ENCODE measurements around the gene BORCS5.
"Not testable (repeated sequence)": the region's sequence is repeated elsewhere in the genome, so short reads cannot be mapped to it uniquely, and the experiment has no call there.

BORCS5 gene

DNA sequence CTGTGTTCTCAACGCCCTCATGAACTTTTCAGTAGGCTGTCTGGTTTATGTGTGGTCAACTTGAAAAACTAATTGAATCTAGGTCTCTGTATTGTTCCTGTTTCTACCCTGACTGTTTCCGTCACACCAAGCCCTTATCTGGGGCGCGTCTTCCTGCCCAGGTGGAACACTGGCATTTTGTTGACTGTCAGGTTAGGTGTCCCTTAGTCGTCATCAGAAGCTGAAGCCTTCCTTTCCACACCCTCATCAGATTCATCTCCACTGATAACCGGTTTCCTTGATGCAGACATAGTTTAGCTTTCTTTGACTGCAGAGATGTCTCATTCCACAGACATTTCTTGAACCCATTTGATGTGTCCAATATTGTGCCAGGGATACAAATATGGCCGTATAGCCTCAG is 109.3 kb downstream of the BORCS5 start:
- DNase-seq, result peak; percentile 50 to 56

DNA sequence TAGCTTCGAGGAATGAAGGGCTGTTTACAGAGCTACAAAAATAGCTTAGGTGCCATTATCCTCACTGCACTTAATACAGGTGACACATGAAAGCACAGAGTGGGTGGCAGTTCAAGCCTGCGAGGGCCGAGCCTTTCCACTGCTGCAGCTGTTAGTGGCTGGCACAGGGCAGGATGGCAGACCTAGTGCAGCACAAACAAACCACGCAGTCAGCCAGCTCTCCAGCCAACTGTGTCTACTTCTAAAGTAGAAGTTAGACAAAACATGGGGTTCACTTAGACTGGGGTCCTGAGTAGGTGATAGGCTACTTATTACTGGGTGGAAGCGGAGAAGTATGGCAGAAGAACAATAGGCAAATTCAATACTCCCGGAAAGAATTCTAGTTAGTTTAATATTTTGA is 110.4 kb downstream of the BORCS5 start:
- DNase-seq, result peak; percentile 50 to 61

DNA sequence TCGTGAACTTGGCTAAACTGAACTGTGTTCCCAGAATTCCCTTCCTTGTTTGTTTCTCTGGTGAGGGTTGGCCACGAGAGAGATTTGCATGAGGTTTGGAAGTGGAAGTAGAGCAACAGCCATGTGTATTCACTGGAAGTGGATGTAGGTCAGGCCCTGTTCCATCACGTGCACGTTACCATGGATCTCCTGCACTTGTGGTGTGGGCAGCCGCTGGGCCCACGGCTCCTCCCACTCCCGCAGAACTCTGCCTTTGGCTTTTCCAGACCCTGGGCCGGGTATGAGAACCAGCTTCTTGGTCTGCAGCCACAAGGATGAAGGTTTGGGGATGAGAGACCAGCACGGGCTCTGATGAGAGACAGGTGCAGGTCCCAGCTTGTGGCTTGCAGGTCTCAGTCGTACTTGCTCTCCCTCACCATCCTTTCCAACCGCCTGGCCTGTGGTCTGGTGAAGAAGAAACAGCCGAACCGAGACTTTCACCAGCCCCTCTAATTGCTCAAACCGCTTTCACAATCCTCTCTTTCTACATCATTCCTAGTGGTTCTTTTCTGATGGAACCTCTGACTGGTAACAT is 110.9 kb downstream of the BORCS5 start:
- peak; percentile 34 to 48 for DNase-seq

DNA sequence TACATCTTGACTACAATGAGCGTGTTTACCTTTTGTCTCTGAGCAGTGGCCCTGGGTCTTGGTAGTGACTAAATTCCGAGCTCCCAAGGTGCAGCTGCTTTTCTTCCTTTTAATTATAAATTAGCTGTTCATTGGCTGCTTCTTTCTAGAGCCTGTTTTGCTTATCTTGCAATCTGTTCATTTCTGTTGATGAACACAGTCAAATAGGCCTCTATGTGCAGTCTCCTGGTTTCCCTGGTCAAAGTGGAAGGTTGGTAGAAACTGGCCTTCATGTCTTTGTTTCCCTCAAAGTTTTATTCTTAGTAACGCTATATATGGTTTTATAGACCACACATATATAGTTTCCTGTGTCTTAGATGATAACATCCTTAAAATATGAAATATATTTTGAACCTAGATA is 111.7 kb downstream of the BORCS5 start:
- no peak for DNase-seq

DNA sequence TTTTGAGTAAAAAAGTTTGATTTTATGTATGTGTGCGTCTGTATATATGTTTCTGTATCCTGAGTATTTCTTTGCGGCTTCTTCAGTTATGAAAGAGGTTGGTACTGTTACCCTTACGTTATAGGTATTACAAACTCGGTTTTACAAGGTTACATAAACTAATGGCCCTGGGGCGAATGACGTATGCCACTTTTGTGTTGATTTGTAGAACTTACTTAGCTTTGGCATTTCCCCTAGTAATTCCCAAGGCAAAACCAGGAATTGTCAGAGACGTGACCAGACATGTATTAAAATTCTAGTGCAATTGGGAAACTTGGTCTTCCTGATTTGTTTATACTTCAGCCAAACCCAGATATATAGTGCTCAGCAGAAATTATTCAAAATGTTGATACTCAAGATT is 112.5 kb downstream of the BORCS5 start:
- no peak for DNase-seq

DNA sequence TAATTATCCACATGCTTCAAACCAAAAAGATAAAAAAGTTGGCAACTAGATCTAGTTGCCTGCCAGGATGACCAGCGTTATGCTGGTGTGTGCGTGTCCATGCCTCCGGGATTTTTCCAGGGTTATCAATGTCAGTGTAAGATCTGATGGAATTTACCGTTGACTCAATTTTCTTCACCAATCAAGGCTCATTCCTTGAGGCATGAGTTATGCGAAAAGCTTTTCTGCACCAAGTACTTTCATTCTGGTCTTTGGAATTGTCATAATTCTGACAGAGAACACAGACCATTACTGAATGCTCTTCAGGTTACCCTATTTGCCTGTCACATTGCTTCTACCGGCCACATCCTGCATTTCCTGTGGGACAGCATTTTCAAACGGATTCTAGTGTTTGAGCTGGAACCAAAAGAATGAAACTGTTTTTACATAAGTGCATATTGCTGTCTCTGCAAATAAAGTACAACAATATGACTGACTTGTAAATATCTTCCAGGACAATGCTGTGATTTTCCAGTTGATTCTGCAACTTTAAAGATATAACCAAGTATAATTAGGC is 114.0 kb downstream of the BORCS5 start:
- DNase-seq, result no peak

DNA sequence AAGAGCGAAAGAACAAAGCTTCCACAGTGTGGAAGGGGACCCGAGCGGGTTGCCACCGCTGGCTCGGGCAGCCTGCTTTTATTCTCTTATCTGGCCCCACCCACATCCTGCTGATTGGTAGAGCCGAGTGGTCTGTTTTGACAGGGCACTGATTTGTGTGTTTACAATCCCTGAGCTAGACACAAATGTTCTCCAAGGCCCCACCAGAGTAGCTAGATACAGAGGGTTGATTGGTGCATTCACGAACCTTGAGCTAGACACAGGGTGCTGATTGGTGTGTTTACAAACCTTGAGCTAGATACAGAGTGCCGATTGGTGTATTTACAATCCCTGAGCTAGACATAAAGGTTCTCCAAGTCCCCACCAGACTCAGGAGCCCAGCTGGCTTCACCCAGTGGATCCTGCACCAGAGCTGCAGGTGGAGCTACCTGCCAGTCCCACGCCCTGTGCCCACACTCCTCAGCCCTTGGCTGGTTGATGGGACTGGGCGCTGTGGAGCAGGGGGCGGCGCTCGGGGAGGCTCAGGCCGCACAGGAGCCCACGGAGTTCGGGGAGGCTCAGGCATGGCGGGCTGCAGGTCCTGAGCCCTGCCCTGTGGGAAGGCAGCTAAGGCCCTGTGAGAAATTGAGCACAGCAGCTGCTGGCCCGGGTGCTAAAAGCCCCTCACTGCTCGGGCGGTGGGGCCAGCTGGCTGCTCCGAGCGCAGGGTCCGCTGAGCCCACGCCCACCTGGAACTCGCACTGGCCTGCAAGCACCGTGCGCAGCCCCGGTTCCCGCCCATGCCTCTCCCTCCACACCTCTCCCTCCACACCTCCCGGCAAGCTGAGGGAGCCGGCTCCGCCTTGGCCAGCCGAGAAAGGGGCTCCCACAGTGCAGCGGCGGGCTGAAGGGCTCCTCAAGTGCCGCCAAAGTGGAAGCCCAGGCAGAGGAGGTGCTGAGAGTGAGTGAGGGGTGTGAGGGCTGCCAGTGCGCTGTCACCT is 115.4 kb downstream of the BORCS5 start:
- not testable (repeated sequence) for DNase-seq

DNA sequence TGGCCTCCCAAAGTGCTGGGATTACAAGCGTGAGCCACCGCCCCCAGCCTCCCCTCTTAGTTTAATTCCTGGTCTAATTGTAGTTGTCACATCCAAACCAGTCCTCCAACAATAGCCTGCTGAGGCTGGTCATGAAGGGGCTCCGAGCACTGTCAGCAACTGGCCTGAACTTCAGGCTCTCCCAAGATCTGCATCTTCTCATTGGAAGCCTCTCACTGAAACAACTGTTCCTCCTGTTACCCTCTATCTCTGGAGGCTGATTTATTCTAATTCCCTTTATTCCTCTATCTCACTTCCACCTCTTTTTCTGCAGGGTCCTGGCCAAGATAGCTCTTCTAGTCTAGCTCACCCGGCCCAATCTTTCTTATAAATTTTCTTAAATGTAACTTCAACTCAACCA is 116.3 kb downstream of the BORCS5 start:
- no peak for DNase-seq

DNA sequence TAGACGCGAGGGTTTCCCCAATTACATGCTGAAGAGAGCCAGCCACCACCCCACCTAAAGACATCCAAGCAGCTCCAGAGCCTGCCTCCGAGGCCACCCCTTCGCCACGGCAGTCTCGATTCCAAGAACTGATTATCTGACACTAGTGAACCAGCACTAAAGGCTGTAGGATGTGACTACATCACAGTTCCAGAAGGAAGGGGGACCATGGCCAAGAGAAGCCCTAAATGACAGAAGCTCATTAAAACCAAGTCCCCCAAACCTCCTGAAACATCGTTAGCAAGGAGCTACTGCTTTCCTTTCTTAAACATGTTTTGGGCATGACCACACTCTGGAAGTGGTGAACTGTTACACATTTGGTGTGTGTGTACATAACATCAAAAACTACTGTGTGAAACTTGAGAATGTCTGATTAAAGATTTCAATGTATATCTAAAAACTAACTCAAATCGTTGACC is 117.6 kb downstream of the BORCS5 start:
- peak; percentile 19 to 29 for DNase-seq

DNA sequence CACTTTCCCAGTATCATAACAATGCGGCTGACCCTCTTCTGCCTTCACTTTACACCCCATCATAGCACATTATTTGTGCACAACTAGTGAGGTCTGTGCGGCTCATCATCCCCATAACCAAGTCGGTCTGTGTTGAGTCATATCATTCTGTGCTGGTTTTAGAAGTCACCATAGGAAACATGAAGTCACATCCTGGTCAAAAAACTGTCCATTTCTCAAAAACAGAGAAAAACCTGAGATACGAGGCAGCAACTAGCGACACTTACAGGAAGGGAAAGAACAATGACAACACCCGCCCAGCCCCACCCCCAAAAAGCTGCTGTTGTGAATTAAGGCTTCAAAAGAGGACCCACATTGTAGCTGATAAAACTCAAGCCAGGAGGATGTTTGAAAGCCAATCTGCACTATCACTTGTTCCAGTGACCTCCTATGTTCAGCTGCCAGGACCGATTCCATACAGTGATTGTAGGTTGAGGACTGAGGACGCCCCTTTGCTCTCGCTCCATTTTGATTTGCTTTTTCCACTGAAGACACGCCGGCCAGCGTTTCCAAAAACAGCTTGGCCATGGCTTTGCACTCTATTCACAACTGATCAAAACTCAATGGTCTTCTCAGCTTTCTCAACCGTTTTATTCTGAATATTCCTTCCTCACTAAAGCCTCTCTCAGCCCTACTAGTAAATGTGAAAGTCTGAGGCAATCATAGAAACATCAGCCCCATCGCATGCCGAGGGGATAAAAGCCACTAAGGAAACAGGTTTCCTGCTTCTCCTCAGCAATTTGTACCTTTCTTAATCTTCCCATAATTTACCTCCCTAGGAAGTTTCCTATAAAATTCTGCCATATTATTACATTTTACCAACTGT is 118.3 kb downstream of the BORCS5 start:
- peak; percentile 44 to 49 for DNase-seq

DNA sequence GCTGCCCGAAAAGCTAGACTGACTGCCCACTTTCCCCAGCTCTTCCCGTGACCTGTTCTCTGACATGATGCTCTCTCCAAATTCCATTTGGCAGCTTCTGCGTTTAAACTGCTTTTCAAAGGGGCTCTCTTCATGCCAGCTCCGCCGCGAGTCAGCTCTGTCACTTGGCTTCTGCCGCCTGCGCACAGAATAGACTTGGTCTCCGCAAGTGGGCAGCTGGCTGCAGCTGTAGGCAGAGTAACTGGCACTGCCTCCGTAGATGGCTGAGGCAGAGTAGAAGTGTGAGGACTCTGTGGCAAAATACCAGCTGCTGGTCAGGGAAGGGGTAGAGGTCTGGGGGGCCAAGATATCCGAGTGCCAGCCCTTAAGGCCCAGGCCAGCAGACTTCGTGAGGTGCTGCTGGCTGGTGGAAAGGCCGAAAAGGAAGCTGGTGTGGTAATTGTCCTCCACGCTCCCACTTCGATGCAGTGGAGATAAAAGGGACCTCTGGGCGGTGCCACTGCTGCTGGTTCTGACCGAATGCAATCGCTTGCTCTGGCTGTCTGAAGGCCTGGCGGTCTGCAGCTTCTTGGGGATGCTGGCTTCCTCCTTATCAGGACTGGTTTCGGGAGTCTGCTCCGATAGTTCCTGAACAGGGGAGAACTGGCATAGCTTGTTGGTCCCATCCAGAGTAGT is 120.1 kb downstream of the BORCS5 start:
- no peak for DNase-seq

DNA sequence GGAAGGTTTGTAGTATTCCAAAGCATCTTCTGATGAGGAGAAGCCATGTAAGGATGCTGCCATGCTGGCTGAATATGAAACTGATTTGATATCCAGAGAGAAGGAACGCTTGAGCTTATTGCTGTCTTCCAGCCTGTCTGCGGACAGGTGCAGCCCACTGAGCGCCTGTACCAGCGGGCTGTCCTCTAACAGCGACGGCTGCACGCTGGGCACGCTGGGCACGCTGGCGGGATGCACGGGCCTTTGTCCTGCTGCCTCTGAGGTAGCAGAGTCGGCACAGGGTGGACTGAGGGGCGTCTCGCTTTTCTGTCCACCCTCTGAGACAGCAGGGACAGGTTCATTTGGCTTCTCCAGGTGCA is 120.6 kb downstream of the BORCS5 start:
- DNase-seq, result no peak

DNA sequence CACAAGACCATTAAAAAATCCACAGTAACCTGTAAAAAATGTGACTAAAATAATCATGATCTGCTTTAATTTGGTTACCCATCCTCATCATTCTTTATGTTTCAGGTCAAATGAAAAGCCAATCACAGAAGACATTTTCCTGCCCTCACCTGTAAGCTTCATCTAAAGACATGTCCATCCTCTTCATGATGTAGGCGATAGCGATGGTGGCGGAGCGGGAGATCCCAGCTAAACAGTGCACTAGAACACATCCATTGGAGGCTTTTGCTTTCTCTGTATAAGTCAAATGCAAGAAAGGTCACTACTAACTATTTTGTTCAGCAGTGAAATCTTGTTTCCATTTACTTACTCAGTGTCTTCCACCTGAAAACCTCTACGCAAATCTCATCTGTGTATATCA is 123.2 kb downstream of the BORCS5 start:
- no peak for DNase-seq

DNA sequence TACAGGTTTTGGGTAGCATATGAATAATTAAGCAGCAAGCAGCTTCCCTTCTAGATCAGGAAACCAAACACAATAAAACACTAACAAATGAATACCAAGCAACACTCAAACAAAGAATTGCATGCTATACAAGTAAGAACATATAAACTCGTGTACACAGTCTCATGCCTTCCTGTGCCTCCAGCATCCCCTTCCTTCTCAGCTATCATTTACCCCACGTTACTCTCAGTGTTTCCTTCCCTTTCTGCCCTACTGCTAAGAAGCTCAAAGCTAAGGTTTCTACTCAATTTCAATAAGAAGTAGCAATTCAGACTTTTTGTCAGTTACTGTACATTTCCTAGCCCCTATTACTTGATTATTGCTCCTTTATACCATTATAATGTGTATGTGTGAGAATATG is 124.8 kb downstream of the BORCS5 start:
- DNase-seq, result no peak

DNA sequence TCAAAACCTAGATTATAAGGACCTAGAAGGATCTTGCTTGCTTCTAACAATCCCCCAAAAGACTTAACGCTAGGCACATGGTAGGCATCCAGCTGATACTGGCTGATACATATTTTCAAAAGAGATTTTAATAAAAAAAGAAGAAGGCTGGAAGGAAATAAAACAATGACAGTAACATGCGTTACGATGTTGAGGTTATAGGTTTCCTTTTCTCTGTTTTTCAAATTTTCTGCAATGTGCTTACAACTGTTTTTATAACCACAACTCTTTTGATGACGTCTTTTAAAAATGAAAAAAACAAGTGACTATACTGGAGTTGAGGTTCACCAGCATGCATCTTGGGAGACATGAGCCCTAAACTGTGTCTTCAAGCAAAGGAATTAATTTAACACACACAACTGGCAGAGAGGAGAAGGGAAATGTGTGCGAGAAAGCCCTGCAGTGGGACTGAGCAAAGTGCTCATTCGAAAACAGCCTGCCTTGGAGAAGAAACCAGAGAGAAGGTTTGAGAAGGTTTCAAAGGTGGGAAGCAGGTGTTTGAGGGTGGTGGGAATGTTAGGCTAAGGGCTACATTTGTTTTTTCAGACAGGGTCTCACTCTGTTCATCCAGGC is 125.4 kb downstream of the BORCS5 start:
- no peak for DNase-seq

DNA sequence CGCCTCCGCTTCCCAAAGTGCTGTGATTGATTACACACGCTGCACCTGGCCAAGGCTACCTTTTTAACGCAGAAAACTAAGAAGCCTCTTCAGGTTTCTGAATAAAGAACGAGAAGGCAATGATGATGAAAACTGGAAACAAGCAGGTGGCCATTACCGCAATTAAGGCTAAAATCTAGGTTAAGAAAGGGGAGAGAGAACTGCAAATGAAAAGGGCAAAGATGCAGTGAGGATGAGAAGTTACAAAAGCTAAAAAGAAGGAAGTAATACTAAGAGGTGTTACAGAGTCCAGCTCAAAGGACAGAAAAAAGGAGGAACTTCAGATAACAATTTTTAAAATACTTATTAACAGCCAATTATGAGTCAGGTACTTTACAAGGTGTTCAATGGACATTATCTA is 126.1 kb downstream of the BORCS5 start:
- DNase-seq, result no peak

DNA sequence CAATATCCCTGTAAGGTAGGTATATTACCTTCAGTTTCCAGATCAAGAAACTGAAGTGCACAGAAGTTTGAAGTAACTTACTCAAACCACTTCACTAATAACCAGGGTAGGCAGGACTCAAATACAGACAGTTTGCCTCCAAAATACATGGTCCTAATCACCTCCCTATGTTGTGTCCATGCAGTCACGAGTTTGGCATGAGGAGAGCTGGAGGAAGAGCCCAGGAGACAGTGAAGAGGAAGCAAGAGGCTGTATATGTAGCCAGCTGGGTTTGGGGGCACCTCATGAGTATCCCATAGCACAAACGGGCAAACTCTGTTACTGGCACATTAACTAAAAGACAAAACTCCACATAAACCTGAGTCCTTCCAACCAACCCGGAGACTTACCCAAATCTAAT is 126.6 kb downstream of the BORCS5 start:
- DNase-seq, result no peak

DNA sequence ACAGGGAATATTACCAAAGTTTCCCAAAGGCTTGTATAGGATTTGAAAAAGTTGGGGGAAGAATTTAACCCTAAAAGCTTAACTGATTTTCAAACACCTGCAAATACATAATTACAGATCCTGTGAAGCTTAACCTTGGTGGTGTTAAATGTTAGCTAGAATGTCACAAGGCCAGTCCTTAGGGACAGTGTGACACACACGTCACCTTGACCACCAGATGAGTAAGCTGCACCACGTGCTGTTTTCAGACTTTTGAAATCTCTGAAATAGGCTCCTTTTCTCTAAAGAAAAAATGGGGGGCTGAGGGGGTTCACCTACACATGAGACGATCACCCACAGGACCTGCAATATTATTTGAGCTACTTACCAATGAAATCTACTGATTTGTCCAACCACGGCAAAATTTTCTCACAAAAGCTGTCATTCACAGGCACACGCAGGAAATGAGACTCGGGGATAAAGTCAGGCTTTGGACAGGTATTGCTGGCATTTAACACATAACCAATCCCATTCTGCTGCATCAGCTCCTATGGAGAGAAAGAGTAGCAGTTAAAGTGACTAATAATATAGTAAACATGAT is 129.9 kb downstream of the BORCS5 start:
- DNase-seq, result no peak

DNA sequence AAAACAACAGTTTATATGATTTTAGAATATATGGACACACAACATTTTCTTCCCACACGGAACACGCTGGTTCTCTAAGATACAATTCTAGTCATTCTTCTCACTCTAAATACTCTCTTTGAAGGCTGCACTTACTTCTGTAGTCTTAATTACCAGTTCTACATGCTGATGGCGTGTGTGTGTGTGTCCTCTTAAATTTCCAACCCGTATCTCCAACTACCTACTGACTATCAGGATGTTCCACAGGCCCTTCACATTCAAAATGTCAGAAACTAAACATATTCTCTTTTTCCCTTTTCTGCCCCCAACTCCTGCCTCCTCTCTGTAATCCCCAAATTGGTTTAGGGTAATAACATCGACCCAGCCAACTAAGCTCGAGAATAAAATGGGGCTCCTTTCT is 130.6 kb downstream of the BORCS5 start:
- DNase-seq, result no peak

DNA sequence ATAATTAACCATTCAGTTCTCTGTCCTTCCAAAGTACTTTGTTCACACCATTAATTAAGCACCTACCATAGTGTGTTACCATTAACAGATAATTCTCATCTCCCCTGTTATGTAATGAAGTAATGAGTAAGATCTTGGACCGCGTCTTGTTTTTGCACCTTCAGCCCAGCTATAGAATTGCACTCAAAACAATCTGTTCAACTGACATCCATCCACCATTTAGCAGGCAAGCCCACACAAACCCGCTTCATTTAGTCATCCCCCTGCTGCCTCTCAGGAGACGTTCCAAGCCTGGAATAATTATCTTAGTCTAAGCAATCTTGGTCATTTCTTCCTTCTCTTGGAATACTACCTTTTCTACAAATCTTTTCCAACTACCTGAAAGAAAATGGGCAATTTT is 131.4 kb downstream of the BORCS5 start:
- no peak for DNase-seq

DNA sequence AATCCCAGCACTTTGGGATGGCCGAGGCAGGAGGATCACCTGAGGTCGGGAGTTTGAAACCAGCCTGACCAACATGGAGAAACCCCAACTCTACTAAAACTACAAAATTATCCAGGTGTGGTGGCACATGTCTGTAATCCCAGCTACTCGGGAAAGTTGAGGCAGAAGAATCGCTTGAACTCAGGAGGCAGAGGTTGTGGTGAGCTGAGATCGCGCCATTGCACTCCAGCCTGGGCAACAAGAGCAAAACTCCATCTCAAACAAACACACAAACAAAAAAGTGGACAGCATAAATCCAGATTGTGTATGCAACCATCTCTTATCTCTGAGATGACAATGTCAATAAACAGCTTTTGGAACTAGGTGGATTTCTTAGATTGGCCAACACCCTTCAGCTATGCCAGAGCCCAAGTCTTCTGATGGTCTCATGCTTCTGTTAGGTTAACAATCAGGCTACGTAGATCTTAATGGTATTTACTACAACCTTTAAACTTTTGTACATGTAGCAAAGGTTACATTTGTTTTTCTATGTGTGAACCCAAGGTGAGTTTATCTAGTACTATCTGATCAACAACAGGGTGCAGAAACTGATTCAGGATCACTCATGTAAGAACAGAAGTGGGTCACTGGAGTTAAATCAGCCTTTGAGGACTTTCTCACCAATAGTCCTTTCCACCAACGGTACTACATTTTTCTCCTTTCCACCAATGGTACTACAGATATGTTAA is 132.1 kb downstream of the BORCS5 start:
- DNase-seq, result no peak
